Measurements from ENCODE around the gene KANK2.
"Not testable (repeated sequence)": the region's sequence is repeated elsewhere in the genome, so short reads cannot be mapped to it uniquely, and the experiment has no call there.

Gene KANK2

DNA sequence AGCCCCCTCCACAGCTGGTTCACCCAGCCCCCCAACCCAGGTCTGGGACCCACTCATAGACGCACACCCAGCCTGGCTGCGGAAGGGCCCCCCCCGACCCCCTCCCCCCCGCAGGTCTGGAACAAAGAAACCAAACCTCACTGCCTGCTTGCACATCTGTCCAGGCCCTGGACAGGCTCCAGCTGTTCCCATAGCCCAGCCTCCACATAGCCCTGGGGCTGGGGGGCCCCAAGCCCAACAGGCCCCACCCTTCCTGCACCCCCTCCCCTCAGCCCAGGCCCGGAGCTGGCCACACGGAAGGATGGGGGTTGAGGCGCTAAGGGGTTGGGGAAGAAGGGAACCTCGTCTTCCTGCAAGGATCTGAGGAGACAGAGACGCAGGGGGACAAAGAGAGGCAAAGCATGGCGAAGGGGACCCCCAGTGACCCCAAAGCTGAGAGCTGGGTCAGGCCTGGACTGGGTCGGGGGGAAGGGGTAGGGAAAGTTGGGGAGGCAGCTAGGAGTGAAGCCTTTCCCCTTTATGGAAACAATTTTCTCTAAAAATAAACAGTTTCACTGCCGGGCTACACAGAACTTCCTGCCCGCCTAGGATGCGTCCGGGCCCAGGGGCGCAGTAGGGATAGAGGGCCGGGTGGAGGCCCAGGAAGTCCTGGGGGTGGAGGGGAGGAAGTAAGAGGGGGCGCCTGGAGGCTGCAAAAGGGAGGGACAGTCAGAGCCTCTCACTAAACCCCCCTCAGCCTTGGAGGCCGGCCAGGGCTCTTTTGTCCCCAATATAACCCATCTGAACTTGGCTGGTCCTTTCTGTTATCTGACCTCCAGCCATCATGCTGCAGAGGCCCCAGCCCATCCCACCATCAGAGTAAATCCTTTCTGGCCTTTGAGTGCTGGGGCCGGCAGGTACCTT lies 2.4 kb downstream of the KANK2 start:
- Mint-ChIP-seq H3K27ac (no peak overlapping the region), H3K9me3 (ENCODE audit: low read depth) (no peaks in the 10 kb centered on the region), H3K36me3 (no peaks in the 10 kb centered on the region), H3K4me3 (no peak overlapping the region), H3K4me1 (ENCODE audit: low read depth) (peaks cover 6% of the 10 kb centered on the region), H3K27me3 (no peaks in the 10 kb centered on the region)

DNA sequence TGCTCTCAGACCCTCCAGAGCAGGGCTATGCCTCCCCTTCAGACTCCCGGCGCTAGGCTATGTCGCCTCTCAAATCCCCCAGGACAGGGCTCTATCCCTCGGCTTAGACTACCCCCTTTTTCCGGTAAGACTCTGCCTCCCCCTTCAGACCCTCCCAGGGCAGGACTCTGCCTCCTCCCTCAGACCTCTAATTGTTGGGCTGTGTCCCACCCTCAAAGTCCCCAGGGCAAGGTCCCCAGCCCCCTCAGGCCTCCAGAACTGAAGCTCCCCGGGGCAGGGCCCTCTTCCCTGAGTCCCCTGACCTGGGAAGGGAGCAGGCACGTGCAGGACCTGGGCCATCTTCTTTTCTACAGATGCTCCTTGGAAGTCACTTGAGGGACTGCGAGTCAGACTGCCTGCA lies 3.2 kb downstream of the KANK2 start:
- H3K4me1 Mint-ChIP-seq (ENCODE audit: low read depth) = peaks cover 6% of the 10 kb centered on the region
- H3K27me3 Mint-ChIP-seq = no peaks in the 10 kb centered on the region
- H3K36me3 Mint-ChIP-seq = no peaks in the 10 kb centered on the region
- no peak overlapping the region for H3K27ac Mint-ChIP-seq
- H3K9me3 Mint-ChIP-seq (ENCODE audit: low read depth) = no peaks in the 10 kb centered on the region
- no peak overlapping the region for H3K4me3 Mint-ChIP-seq

DNA sequence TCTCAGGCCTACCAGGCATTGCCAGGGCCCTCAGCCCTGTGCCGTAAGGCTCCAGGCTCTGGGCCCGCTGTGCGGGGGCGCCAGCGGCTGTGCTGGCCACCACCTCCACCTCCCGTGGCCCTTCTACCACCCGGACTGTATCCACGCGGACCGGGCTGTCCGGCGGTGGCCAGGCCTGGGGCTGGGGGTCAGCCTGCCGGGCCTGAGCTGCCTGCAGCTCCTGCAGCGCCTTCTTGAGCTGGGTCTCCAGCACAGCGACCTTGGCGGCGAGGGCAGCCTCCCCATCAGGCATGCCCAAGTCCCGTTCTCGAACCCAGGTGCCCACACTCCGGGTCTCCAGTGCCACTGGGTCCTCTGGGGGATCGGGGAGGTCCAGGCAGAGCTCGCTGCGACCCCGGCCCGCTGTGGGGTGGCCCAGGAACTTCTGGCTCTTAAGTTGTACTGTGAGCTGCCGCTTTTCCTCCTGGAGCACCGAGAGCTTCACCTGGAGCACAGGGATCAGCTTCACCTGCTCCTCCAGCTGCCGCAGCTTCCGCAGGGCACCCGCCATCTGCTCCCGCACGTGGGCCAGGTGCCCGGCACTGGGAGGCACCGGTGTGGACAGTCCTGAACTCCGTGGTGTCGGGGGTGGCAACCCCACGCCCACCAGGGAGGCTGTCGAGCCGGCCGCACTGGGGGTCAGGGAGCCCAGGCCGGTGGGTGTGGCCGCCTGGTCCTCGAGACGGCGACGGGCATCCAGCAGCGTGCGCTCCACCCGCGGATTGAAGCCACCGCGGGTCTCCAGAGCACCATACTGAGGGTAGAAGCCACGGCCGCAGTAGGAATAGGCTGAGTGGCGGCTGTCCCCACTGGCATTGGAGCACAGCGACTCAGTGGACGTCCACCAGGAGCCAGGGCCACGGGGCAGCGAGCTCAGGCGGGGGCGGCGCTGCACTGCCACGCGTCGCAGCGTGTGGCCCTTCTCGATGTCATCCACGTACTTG lies 4.1 kb downstream of the KANK2 start:
- H3K9me3 Mint-ChIP-seq (ENCODE audit: low read depth) = no peaks in the 10 kb centered on the region
- no peak overlapping the region for H3K4me3 Mint-ChIP-seq
- no peaks in the 10 kb centered on the region for H3K36me3 Mint-ChIP-seq
- H3K27me3 Mint-ChIP-seq = no peaks in the 10 kb centered on the region
- no peak overlapping the region for H3K27ac Mint-ChIP-seq
- H3K4me1 Mint-ChIP-seq (ENCODE audit: low read depth) = peaks cover 6% of the 10 kb centered on the region

- Mint-ChIP-seq H3K4me3 (no peak overlapping the region), H3K27ac (no peak overlapping the region), H3K9me3 (ENCODE audit: low read depth) (no peaks in the 10 kb centered on the region), H3K27me3 (no peaks in the 10 kb centered on the region), H3K4me1 (ENCODE audit: low read depth) (peaks cover 6% of the 10 kb centered on the region), H3K36me3 (no peaks in the 10 kb centered on the region)
These were observed 5.4 kb downstream of the KANK2 start for GRCh38 chr19:11191934-11192333.

GRCh38 chr19:11191273-11191755 lies 6.0 kb downstream of the KANK2 start:
- Mint-ChIP-seq H3K27me3 (no peaks in the 10 kb centered on the region), H3K36me3 (no peaks in the 10 kb centered on the region), H3K4me1 (ENCODE audit: low read depth) (peaks cover 4% of the 10 kb centered on the region), H3K9me3 (ENCODE audit: low read depth) (no peaks in the 10 kb centered on the region), H3K27ac (no peak overlapping the region), H3K4me3 (no peak overlapping the region)

DNA sequence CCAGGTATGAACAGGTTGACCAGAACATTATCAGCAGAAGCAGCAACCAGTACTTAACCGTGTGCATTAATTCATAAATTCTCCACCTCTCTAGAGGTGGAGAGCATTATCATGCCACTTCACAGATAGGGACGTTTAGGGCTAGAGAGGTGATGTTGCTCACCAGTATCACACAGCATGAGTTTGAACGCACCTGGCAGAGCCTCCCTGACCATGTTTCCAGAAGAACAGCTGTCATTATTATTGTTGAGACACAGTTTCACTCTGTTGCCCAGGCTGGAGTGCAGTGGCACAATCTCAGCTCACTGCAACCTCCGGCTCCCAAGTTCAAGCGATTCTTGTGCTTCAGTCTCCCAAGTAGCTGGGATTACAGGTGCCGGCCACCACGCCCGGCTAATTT lies 6.8 kb downstream of the KANK2 start:
- H3K27ac Mint-ChIP-seq = no peak overlapping the region
- H3K4me1 Mint-ChIP-seq (ENCODE audit: low read depth) = peaks cover under 1% of the 10 kb centered on the region
- no peaks in the 10 kb centered on the region for H3K27me3 Mint-ChIP-seq
- no peaks in the 10 kb centered on the region for H3K9me3 Mint-ChIP-seq (ENCODE audit: low read depth)
- H3K36me3 Mint-ChIP-seq = no peaks in the 10 kb centered on the region
- no peak overlapping the region for H3K4me3 Mint-ChIP-seq

GRCh38 chr19:11187441-11187840 lies 9.9 kb downstream of the KANK2 start:
- Mint-ChIP-seq H3K36me3 (peaks cover 2% of the 10 kb centered on the region), H3K4me3 (no peak overlapping the region), H3K4me1 (ENCODE audit: low read depth) (no peaks in the 10 kb centered on the region), H3K9me3 (ENCODE audit: low read depth) (no peaks in the 10 kb centered on the region), H3K27ac (no peak overlapping the region), H3K27me3 (no peaks in the 10 kb centered on the region)

DNA sequence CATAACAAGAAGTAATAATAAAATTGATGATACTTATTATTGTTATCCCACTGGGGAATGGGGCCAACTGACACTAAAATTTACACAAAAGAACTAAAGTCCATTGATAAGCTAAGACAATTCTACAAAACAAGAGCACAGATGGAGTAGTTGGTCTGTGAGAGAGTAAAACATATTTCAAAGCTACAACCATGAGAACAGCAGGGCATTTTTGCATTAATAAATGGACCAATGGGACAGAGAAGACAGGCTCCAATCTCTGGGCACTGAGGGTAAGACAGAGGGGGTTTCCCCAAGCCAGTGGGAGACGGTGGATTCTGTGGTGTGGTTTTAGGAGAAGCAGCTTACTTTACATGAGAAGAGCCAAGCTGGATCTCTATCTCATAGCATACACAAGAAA lies 14.4 kb downstream of the KANK2 start:
- Mint-ChIP-seq H3K4me3 (no peak overlapping the region), H3K9me3 (ENCODE audit: low read depth) (no peaks in the 10 kb centered on the region), H3K36me3 (peaks cover 2% of the 10 kb centered on the region), H3K27me3 (no peaks in the 10 kb centered on the region), H3K27ac (no peak overlapping the region), H3K4me1 (ENCODE audit: low read depth) (peaks cover 2% of the 10 kb centered on the region)

DNA sequence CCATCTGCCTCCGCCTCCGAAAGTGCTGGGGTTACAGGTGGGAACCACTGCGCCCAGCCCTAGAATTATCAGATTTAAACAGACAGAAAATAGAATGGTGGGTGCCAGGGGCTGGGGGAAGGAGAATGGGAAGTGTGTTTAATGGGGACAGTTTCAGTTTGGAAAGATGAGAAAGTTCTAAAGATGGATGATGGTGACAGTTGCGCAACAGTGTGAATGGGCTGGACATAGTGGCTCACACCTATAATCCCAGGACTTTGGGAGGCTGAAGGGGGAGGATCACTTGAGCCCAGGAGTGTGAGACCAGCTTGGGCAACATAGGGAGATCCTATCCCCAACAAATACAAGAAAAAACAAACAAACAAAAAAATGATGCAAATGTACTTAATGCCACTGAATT lies 15.9 kb downstream of the KANK2 start:
- H3K4me1 Mint-ChIP-seq (ENCODE audit: low read depth) = peaks cover 2% of the 10 kb centered on the region
- H3K4me3 Mint-ChIP-seq = no peak overlapping the region
- H3K9me3 Mint-ChIP-seq (ENCODE audit: low read depth) = no peaks in the 10 kb centered on the region
- H3K36me3 Mint-ChIP-seq = peaks cover 2% of the 10 kb centered on the region
- H3K27ac Mint-ChIP-seq = no peak overlapping the region
- peaks cover 1% of the 10 kb centered on the region for H3K27me3 Mint-ChIP-seq

DNA sequence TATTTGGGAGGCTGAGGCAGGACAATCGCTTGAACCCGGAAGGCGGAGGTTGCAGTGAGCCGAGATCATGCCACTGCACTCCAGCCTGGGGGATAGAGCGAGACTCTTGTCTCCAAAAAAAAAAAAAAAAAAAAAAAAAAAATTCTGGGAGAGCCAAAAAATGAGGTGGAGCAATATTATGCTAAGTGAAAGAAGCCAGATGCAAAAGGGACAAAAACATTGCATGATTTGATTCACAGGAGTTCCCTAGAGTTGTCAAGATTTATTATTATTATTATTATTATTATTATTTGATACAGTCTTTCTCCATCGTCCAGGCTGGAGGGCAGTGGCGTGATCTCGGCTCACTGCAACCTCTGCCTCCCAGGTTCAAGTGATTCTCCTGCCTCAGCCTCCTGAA lies 16.4 kb downstream of the KANK2 start:
- not testable (repeated sequence) for H3K4me1 Mint-ChIP-seq (ENCODE audit: low read depth); H3K4me3 Mint-ChIP-seq; H3K36me3 Mint-ChIP-seq; H3K27ac Mint-ChIP-seq; H3K27me3 Mint-ChIP-seq; H3K9me3 Mint-ChIP-seq (ENCODE audit: low read depth)

GRCh38 chr19:11180346-11180745 lies 17.0 kb downstream of the KANK2 start:
- Mint-ChIP-seq H3K27ac (no peak overlapping the region), H3K4me1 (ENCODE audit: low read depth) (peaks cover 2% of the 10 kb centered on the region), H3K27me3 (peaks cover 1% of the 10 kb centered on the region), H3K36me3 (peaks cover 2% of the 10 kb centered on the region), H3K4me3 (no peak overlapping the region), H3K9me3 (ENCODE audit: low read depth) (no peaks in the 10 kb centered on the region)

DNA sequence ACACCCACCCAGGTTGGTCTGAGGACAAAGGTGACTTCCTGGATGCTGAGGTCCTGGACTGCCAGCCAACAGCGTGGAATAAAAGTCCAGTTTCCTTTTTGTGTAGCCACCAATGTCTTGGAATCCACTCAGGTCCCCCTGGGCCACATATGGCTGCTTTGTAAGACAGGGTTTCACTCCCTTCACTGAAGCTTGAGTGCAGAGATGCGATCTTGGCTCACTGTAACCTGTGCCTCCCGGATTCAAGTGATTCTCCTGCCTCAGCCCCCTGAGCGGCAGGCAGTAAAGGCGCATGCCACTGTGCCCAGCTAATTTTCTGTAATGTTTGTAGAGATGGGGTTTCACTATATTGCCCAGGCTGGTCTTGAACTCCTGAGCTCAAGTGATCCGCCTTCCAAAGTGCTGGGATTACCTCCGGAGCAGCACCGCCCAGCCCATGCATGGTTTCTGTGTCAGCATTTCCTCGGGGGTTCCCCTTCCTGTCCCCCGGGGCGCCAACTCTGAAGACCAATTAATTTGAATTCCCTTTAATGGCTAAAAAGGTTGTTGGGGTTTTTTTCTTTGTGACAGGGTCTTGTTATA lies 17.5 kb downstream of the KANK2 start:
- no peak overlapping the region for H3K4me3 Mint-ChIP-seq
- H3K9me3 Mint-ChIP-seq (ENCODE audit: low read depth) = no peaks in the 10 kb centered on the region
- H3K27me3 Mint-ChIP-seq = peaks cover 1% of the 10 kb centered on the region
- H3K27ac Mint-ChIP-seq = no peak overlapping the region
- H3K4me1 Mint-ChIP-seq (ENCODE audit: low read depth) = peaks cover 2% of the 10 kb centered on the region
- peaks cover 2% of the 10 kb centered on the region for H3K36me3 Mint-ChIP-seq

- not testable (repeated sequence) for H3K36me3 Mint-ChIP-seq; H3K27me3 Mint-ChIP-seq; H3K27ac Mint-ChIP-seq; H3K4me1 Mint-ChIP-seq (ENCODE audit: low read depth); H3K4me3 Mint-ChIP-seq; H3K9me3 Mint-ChIP-seq (ENCODE audit: low read depth)
These were observed 18.2 kb downstream of the KANK2 start for GRCh38 chr19:11179145-11179465.

DNA sequence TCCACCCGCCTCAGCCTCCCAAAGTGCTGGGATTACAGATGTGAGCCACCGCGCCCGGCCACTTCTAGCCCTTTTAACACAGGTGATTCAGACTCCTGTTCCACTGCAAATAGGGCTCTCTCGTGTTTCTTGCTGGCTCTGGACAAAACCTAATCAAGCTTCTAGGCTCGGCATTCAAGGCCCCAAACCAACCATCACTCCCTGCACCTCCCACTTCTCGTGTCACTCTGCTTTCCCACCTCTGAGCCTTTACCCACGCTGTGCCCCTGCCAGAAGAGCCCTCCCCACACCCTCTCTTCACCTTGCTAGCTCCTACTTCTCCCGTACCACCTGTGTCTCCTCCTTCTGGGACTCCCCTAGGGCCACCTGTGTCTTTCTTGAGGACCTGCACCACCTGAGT lies 19.8 kb downstream of the KANK2 start:
- H3K27ac Mint-ChIP-seq = no peak overlapping the region
- H3K9me3 Mint-ChIP-seq (ENCODE audit: low read depth) = no peaks in the 10 kb centered on the region
- peaks cover 2% of the 10 kb centered on the region for H3K4me1 Mint-ChIP-seq (ENCODE audit: low read depth)
- no peak overlapping the region for H3K4me3 Mint-ChIP-seq
- H3K27me3 Mint-ChIP-seq = peaks cover 1% of the 10 kb centered on the region
- no peaks in the 10 kb centered on the region for H3K36me3 Mint-ChIP-seq

All from activated naive CD8-positive, alpha-beta T cell (primary cell).